ENCODE data around the gene PREX1. TPM values are rescaled to one million over a fixed set of nuclear protein-coding genes. Genes with fewer than 3 reads are reported as not detected.

The PREX1 gene
- total and polyA plus RNA-seq, 2 experiments from 2014 or later = 2.4 to 10.3 TPM

- DNase-seq (ENCODE audit: low spot score) = no peak
- Histone ChIP-seq H3K4me3 (no peak overlapping the region), H3K27me3 (ENCODE audit: insufficient read depth) (no peaks in the 10 kb centered on the region), H3K27ac (ENCODE audit: low read depth) (no peak overlapping the region), H3F3A (replicated peaks; ENCODE audit: low read depth) (no peaks in the 10 kb centered on the region), H4K20me1 (replicated peaks; ENCODE audit: insufficient read depth) (no peaks in the 10 kb centered on the region), H3K4me2 (no peak overlapping the region), H3K79me2 (replicated peaks; ENCODE audit: insufficient read depth) (no peaks in the 10 kb centered on the region), H3K4me1 (ENCODE audit: insufficient read depth) (peaks cover 12% of the 10 kb centered on the region; the same call in 1 of the 2 replicates), H2AFZ (no peak overlapping the region), H3K9me2 (ENCODE audit: insufficient read depth) (no peaks in the 10 kb centered on the region), H3K36me3 (ENCODE audit: insufficient read depth) (no peaks in the 10 kb centered on the region)
- no peak overlapping the region for H3K4me3 Mint-ChIP-seq
- no peak for ATAC-seq
- peaks cover 29% of the 10 kb centered on the region for H3K4me1 Mint-ChIP-seq
- H3K27ac Mint-ChIP-seq = no peak overlapping the region; the same call in 1 of the 2 replicates
- no peak for TF ChIP-seq EZH2 (IDR thresholded peaks at IDR 0.05; ENCODE audit: low read depth, unreplicated experiment)
- TF ChIP-seq ETS1 (IDR thresholded peaks at IDR 0.05) = no peak
- TF ChIP-seq POLR2AphosphoS5 (IDR thresholded peaks at IDR 0.05; ENCODE audit: low read depth) = no peak
- no peak for TF ChIP-seq CREB1 (CRISPR knock-in tag; IDR thresholded peaks at IDR 0.05; ENCODE audit: low read depth)
- TF ChIP-seq ZNF114 (CRISPR knock-in tag; IDR thresholded peaks at IDR 0.05) = no peak
- no peak for TF ChIP-seq EZH2phosphoT487 (IDR thresholded peaks at IDR 0.05; ENCODE audit: unreplicated experiment)
- no peak for TF ChIP-seq ZNF331 (CRISPR knock-in tag; IDR thresholded peaks at IDR 0.05; ENCODE audit: low read depth)
- TF ChIP-seq ZNF462 (CRISPR knock-in tag; IDR thresholded peaks at IDR 0.05) = no peak
- TF ChIP-seq NANOG (IDR thresholded peaks at IDR 0.05; ENCODE audit: borderline replicate concordance) = no peak
- no peak for TF ChIP-seq STAT1 (IDR thresholded peaks at IDR 0.05; ENCODE audit: unreplicated experiment)
- TF ChIP-seq CTCF (conservative IDR thresholded peaks at IDR 0.05; ENCODE audit: low read depth in 2 of 2) = no peak
- TF ChIP-seq REST (IDR thresholded peaks at IDR 0.05; ENCODE audit: unreplicated experiment) = no peak
- no peak for TF ChIP-seq JUNB (IDR thresholded peaks at IDR 0.05; ENCODE audit: unreplicated experiment)
- no peaks in the 10 kb centered on the region for H3K9me3 Mint-ChIP-seq
- peaks cover 3% of the 10 kb centered on the region; the same call in 2 of the 3 replicates for H3K36me3 Mint-ChIP-seq (ENCODE audit: low read depth)
- H3K27me3 Mint-ChIP-seq (ENCODE audit: insufficient read depth, low read depth, poor library complexity) = peaks cover 14% of the 10 kb centered on the region
These were observed 84.7 kb downstream of the PREX1 start for GRCh38 chr20:48742912-48743680.
